Measurements from ENCODE around the gene ANAPC5.
"Not testable (repeated sequence)": the region's sequence is repeated elsewhere in the genome, so short reads cannot be mapped to it uniquely, and the experiment has no call there.

ANAPC5 gene

GRCh38 chr12:121284551-121285390 lies 67.4 kb downstream of the ANAPC5 start:
- no peak for DNase-seq

- no peak for DNase-seq
These were observed 68.4 kb downstream of the ANAPC5 start for GRCh38 chr12:121283841-121284240.

GRCh38 chr12:121283388-121283787 lies 68.8 kb downstream of the ANAPC5 start:
- DNase-seq, result no peak

GRCh38 chr12:121282910-121283309 lies 69.3 kb downstream of the ANAPC5 start:
- DNase-seq, result not testable (repeated sequence)

- DNase-seq, result no peak
These were observed 70.0 kb downstream of the ANAPC5 start for GRCh38 chr12:121282072-121282742.

GRCh38 chr12:121281116-121281515 lies 71.1 kb downstream of the ANAPC5 start:
- not testable (repeated sequence) for DNase-seq

GRCh38 chr12:121280531-121280930 lies 71.7 kb downstream of the ANAPC5 start:
- not testable (repeated sequence) for DNase-seq

GRCh38 chr12:121279507-121279915 lies 72.7 kb downstream of the ANAPC5 start:
- no peak for DNase-seq

- peak in 1 of 4 experiments; percentile 45 for DNase-seq
These were observed 73.2 kb downstream of the ANAPC5 start for GRCh38 chr12:121279071-121279375.

- peak; percentile 92 to 97 (median 94) for DNase-seq
These were observed 73.8 kb downstream of the ANAPC5 start for GRCh38 chr12:121278169-121279070.

- peak in 3 of 4 experiments; percentile 26 to 60 (median 50) for DNase-seq
These were observed 74.8 kb downstream of the ANAPC5 start for GRCh38 chr12:121277374-121277759.

GRCh38 chr12:121274036-121274763 lies 78.0 kb downstream of the ANAPC5 start:
- DNase-seq, result no peak

- DNase-seq, result no peak
These were observed 78.8 kb downstream of the ANAPC5 start for GRCh38 chr12:121273364-121273896.

- no peak for DNase-seq
These were observed 84.4 kb downstream of the ANAPC5 start for GRCh38 chr12:121267822-121268221.

GRCh38 chr12:121264951-121265515 lies 87.2 kb downstream of the ANAPC5 start:
- DNase-seq, result no peak

- DNase-seq, result no peak
These were observed 88.1 kb downstream of the ANAPC5 start for GRCh38 chr12:121264135-121264534.

GRCh38 chr12:121263206-121263935 lies 88.8 kb downstream of the ANAPC5 start:
- no peak for DNase-seq

GRCh38 chr12:121261398-121261797 lies 90.8 kb downstream of the ANAPC5 start:
- DNase-seq, result no peak

- no peak for DNase-seq
These were observed 92.1 kb downstream of the ANAPC5 start for GRCh38 chr12:121260091-121260490.

- DNase-seq, result no peak
These were observed 93.1 kb downstream of the ANAPC5 start for GRCh38 chr12:121259074-121259473.
